Measurements from ENCODE around the gene NFATC1. TPM values are rescaled to one million over a fixed set of nuclear protein-coding genes. Genes with fewer than 3 reads are reported as not detected.

Gene NFATC1
- total RNA-seq, 2 donors from 2014 or later, result 1.6 to 4.3 TPM

- H3K36me3 ChIP-seq, result no peaks in the 10 kb centered on the region
- H3K27me3 ChIP-seq, result no peaks in the 10 kb centered on the region
- no peak for TF ChIP-seq CTCF (IDR thresholded peaks at IDR 0.05)
- H3K9me3 ChIP-seq, result no peaks in the 10 kb centered on the region
- no peak overlapping the region for H3K9ac ChIP-seq (ENCODE audit: low read depth in 2 of 2, low read length in 2 of 2)
- intact Hi-C loops (cut with DNase I), result no loop called here
- DNase-seq, result no peak
- no peak overlapping the region for H3K4me3 ChIP-seq
- no peak overlapping the region for H3K27ac ChIP-seq
- no peaks in the 10 kb centered on the region for H3K4me1 ChIP-seq
Measured at GRCh38 chr18:79386547-79386946, 9.2 kb upstream of the NFATC1 start.

- no peak for TF ChIP-seq CTCF (IDR thresholded peaks at IDR 0.05)
- no peak overlapping the region for H3K4me3 ChIP-seq
- H3K9me3 ChIP-seq, result no peaks in the 10 kb centered on the region
- intact Hi-C loops (cut with DNase I), result no loop called here
- H3K4me1 ChIP-seq, result no peaks in the 10 kb centered on the region
- H3K9ac ChIP-seq (ENCODE audit: low read depth in 2 of 2, low read length in 2 of 2), result no peak overlapping the region
- no peaks in the 10 kb centered on the region for H3K27me3 ChIP-seq
- no peaks in the 10 kb centered on the region for H3K36me3 ChIP-seq
- no peak overlapping the region for H3K27ac ChIP-seq
- no peak for DNase-seq
Measured at GRCh38 chr18:79387214-79387613, 8.5 kb upstream of the NFATC1 start.

- Histone ChIP-seq H3K4me1 (no peaks in the 10 kb centered on the region), H3K4me3 (no peak overlapping the region), H3K9me3 (no peaks in the 10 kb centered on the region), H3K27me3 (peaks cover 2% of the 10 kb centered on the region), H3K9ac (ENCODE audit: low read depth in 2 of 2, low read length in 2 of 2) (no peak overlapping the region), H3K27ac (no peak overlapping the region), H3K36me3 (no peaks in the 10 kb centered on the region)
- TF ChIP-seq CTCF (IDR thresholded peaks at IDR 0.05), result no peak
- DNase-seq, result no peak
- intact Hi-C loops (cut with DNase I), result no loop called here
Measured at GRCh38 chr18:79387615-79388014, 8.1 kb upstream of the NFATC1 start.

GRCh38 chr18:79388043-79388442 is 7.7 kb upstream of the NFATC1 start:
- no peaks in the 10 kb centered on the region for H3K9me3 ChIP-seq
- DNase-seq, result peak; percentile 12
- intact Hi-C loops (cut with DNase I), result no loop called here
- H3K36me3 ChIP-seq, result no peaks in the 10 kb centered on the region
- peaks cover 6% of the 10 kb centered on the region for H3K27me3 ChIP-seq
- TF ChIP-seq CTCF (IDR thresholded peaks at IDR 0.05), result no peak
- H3K4me1 ChIP-seq, result peaks cover 1% of the 10 kb centered on the region
- H3K4me3 ChIP-seq, result no peak overlapping the region
- H3K9ac ChIP-seq (ENCODE audit: low read depth in 2 of 2, low read length in 2 of 2), result no peak overlapping the region
- no peak overlapping the region for H3K27ac ChIP-seq

- intact Hi-C loops (cut with DNase I), result no loop called here
- H3K27me3 ChIP-seq, result peaks cover 17% of the 10 kb centered on the region
- no peak for DNase-seq
- no peak overlapping the region for H3K9ac ChIP-seq (ENCODE audit: low read depth in 2 of 2, low read length in 2 of 2)
- no peaks in the 10 kb centered on the region for H3K9me3 ChIP-seq
- no peak overlapping the region for H3K4me3 ChIP-seq
- no peak for TF ChIP-seq CTCF (IDR thresholded peaks at IDR 0.05)
- peaks cover 4% of the 10 kb centered on the region for H3K4me1 ChIP-seq
- no peaks in the 10 kb centered on the region for H3K36me3 ChIP-seq
- H3K27ac ChIP-seq, result no peak overlapping the region
Measured at GRCh38 chr18:79389689-79390088, 6.0 kb upstream of the NFATC1 start.

- Histone ChIP-seq H3K36me3 (no peaks in the 10 kb centered on the region), H3K4me3 (no peak overlapping the region), H3K27me3 (peaks cover 35% of the 10 kb centered on the region), H3K4me1 (peaks cover 4% of the 10 kb centered on the region), H3K27ac (no peak overlapping the region), H3K9ac (ENCODE audit: low read depth in 2 of 2, low read length in 2 of 2) (no peak overlapping the region), H3K9me3 (no peaks in the 10 kb centered on the region)
- no peak for TF ChIP-seq CTCF (IDR thresholded peaks at IDR 0.05)
- intact Hi-C loops (cut with DNase I), result no loop called here
- no peak for DNase-seq
Measured at GRCh38 chr18:79392226-79392625, 3.5 kb upstream of the NFATC1 start.
